Lower lobe of right lung (tissue), 2 donors: ENCODE measurements around the gene XAGE2. TPM values are rescaled to one million over a fixed set of nuclear protein-coding genes. Genes with fewer than 3 reads are reported as not detected.

ENCODE experiments used
- ATAC-seq, 2 donors: fragments of 200-7000 bp; cut with Tn5 transposase; one replicate each; pipeline ENCODE4 v1.9.1; 2020 to 2022; ENCODE audit warnings: mild to moderate bottlenecking in 2 of 2, moderate library complexity in 2 of 2
- DNase-seq: peaks from one replicate; pipeline ENCODE4 v3.0.0-alpha.2; 2020
- H3K27ac ChIP-seq: fragments of 200-600 bp; one replicate; pipeline ENCODE4 v1.8.0; 2022
- H3K27me3 ChIP-seq: fragments of 200-600 bp; one replicate; pipeline ENCODE4 v1.8.0; 2022; ENCODE audit warnings: low read depth
- H3K36me3 ChIP-seq: fragments of 200-600 bp; one replicate; pipeline ENCODE4 v1.8.0; 2022; ENCODE audit warnings: mild to moderate bottlenecking
- H3K4me1 ChIP-seq: fragments of 200-600 bp; one replicate; pipeline ENCODE4 v1.8.0; 2022
- H3K4me3 ChIP-seq: fragments of 200-600 bp; one replicate; pipeline ENCODE4 v1.8.0; 2022; ENCODE audit warnings: mild to moderate bottlenecking
- H3K9me3 ChIP-seq: fragments of 200-600 bp; one replicate; pipeline ENCODE4 v1.8.0; 2022
- intact Hi-C: fragments of 100-400 bp; cut with DNase I; formaldehyde crosslinking; loops from one replicate; pipeline ENCODE4 v1.11.0; 2022
- total RNA-seq: library from RNA; stranded (reverse); fragmentation: NEBNext Ultra II Directional; extraction: Animal tissue kit (Norgen Biotek cat#: 25700); gene quantifications from one replicate; pipeline ENCODE4 v1.2.1, GENCODE V29; 2021
- TF ChIP-seq, protein P1 (sequence below): fragments of 200-600 bp; IDR thresholded peaks from one replicate; pipeline ENCODE4 v1.8.0; 2022; ENCODE audit warnings: antibody characterized with exemption, mild to moderate bottlenecking
- donor health status: DM: no; HTN: yes; CAD: no; lungs with severe emphysema.

The XAGE2 gene
- total RNA-seq, 1 donor from 2014 or later = 6.7 TPM

DNA sequence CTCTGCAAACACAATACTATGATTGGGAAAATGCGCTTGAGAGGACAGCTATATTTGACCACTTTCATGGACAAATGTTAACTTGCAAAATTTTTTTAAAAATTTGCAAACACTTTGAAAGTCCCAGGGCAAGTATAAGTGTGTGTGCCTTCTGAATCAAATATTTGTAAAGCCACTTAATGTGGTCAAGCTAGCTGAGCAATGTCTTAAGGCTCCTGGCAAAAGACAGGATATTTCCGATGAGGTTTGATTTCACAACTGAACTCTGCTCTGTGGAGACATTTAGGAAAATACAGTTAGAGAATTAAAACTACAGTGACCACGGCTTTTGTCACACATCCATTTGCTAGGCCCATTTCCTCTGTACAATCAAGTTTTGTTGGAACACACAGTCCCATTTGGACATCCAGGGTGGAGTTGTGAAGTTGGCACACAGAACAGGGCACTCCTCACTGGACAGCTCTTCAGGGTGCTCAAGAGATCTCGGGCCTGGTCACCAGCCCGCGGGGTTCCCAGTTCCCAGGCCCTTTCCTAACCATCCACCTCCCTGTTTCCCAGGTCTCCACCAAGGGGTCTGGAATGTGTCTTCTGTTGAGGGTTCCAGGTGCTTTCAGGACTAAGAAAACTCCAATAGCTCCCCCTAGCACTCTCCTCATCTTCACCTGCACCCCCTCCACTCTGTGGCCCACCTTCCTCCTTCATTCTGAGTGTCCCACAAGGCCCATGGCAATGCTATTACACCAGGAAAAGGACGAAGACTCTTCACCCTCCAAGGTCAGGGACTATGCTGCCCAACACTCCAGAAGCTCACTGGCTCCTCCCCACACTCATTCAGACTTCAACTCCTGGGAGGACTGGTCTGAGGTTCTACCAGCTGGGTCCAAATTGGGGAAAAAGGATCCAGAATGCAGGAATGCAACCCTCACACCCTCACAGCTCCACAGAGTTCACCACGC is 41.9 kb downstream of the XAGE2 start:
- Histone ChIP-seq H3K36me3 (no peaks in the 10 kb centered on the region), H3K4me1 (no peaks in the 10 kb centered on the region), H3K27ac (no peak overlapping the region), H3K27me3 (no peaks in the 10 kb centered on the region), H3K9me3 (no peaks in the 10 kb centered on the region), H3K4me3 (no peak overlapping the region)
- DNase-seq (peak; percentile 42), ATAC-seq (peak; percentile 76 to 89)
- intact Hi-C loops = no loop called here
- TF ChIP-seq, protein P1, sequence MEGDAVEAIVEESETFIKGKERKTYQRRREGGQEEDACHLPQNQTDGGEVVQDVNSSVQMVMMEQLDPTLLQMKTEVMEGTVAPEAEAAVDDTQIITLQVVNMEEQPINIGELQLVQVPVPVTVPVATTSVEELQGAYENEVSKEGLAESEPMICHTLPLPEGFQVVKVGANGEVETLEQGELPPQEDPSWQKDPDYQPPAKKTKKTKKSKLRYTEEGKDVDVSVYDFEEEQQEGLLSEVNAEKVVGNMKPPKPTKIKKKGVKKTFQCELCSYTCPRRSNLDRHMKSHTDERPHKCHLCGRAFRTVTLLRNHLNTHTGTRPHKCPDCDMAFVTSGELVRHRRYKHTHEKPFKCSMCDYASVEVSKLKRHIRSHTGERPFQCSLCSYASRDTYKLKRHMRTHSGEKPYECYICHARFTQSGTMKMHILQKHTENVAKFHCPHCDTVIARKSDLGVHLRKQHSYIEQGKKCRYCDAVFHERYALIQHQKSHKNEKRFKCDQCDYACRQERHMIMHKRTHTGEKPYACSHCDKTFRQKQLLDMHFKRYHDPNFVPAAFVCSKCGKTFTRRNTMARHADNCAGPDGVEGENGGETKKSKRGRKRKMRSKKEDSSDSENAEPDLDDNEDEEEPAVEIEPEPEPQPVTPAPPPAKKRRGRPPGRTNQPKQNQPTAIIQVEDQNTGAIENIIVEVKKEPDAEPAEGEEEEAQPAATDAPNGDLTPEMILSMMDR = no peak

GRCh38 chrX:52415304-52415703 is 46.5 kb downstream of the XAGE2 start:
- TF ChIP-seq, protein P1 = no peak
- intact Hi-C loops = no loop called here
- DNase-seq = no peak
- no peak overlapping the region for H3K27ac ChIP-seq
- H3K27me3 ChIP-seq = no peaks in the 10 kb centered on the region
- ATAC-seq = no peak
- no peaks in the 10 kb centered on the region for H3K9me3 ChIP-seq
- no peak overlapping the region for H3K4me3 ChIP-seq
- no peaks in the 10 kb centered on the region for H3K4me1 ChIP-seq
- H3K36me3 ChIP-seq = no peaks in the 10 kb centered on the region

GRCh38 chrX:52416816-52417215 is 48.0 kb downstream of the XAGE2 start:
- Histone ChIP-seq H3K36me3 (no peaks in the 10 kb centered on the region), H3K4me1 (no peaks in the 10 kb centered on the region), H3K27me3 (no peaks in the 10 kb centered on the region), H3K4me3 (no peak overlapping the region), H3K9me3 (no peaks in the 10 kb centered on the region), H3K27ac (no peak overlapping the region)
- TF ChIP-seq, protein P1 = no peak
- DNase-seq (no peak), ATAC-seq (no peak)
- intact Hi-C loops = no loop called here

GRCh38 chrX:52420824-52421443 is 52.1 kb downstream of the XAGE2 start:
- Histone ChIP-seq H3K27me3 (no peaks in the 10 kb centered on the region), H3K27ac (no peak overlapping the region)

DNA sequence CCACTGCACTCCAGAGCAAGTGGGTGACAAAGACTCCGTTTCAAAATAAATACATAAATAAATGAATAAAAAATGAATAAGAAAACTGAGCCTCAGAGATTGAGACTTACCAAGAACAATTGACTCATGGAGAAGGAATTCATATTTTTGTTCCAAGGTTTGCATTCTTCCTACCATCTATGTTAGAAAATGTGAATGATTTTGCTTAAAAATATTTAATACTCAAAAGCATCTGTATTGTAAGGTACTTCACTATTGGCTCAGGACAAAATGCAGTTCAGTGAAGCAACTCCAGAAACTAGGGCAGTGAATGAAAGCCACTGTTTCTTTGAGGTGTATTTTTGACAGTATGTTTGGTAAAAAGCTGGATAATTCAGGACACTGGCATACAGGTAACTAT is 54.1 kb downstream of the XAGE2 start:
- Histone ChIP-seq H3K4me1 (no peaks in the 10 kb centered on the region), H3K4me3 (no peak overlapping the region), H3K27ac (no peak overlapping the region), H3K27me3 (no peaks in the 10 kb centered on the region), H3K9me3 (no peaks in the 10 kb centered on the region), H3K36me3 (no peaks in the 10 kb centered on the region)
- DNase-seq (no peak), ATAC-seq (no peak)
- TF ChIP-seq, protein P1 = no peak
- intact Hi-C loops = no loop called here

More at GRCh38 chrX:52420824-52421443, 52.1 kb downstream of the XAGE2 start:
- ATAC-seq = peak; percentile 66 to 75
- TF ChIP-seq, protein P1 = no peak
- Histone ChIP-seq H3K36me3 (no peaks in the 10 kb centered on the region), H3K9me3 (no peaks in the 10 kb centered on the region), H3K4me1 (no peaks in the 10 kb centered on the region), H3K4me3 (no peak overlapping the region)
- intact Hi-C loops = no loop called here
- no peak for DNase-seq
